ENCODE measurements around the gene COL27A1.

Gene COL27A1

DNA sequence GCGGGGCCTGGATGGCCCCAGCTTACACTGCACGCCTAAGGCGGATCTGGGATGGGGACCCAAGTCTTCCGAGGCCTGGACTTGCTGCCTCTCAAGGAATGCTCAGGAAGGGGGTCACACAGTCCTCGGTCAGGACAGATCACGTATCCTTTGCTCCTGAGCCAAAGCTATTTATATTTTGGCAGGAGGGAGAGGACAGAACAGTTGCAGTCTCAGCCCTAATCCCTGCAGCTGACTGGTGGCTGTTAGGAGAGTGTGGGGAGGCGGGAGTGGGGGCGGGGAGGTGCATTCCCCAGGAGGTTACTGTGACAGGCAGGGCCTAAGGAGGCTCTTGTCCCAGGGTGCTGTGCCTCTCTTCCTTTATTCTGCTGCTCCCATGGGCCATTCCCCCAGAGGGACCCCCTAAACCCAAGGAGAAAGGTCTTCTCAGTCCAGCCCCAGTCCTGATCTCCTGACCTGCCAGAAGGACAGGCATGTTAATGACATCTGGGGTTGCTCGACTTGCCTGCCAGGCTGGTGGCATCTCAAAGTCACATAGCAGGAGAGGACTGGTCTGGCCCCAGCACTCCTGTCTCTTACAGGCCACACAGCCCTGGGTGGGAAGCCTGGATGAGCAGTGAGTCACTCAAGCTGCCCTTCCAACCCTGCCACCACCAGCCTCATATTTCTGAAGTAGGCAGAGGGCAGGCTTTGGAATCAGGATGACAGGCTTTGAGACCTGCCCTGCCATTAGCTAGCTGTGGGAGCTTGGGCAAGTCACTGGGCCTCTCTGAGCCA is 51.9 kb downstream of the COL27A1 start:
- H2AK5ac ChIP-seq (ENCODE audit: low read depth, low read length): peak overlapping the region; percentile 51
- no peak overlapping the region for H3K14ac ChIP-seq (ENCODE audit: low read length)
- no peak overlapping the region for H2AFZ ChIP-seq (ENCODE audit: low read length)
- peak overlapping the region; percentile 53 for H3K9ac ChIP-seq (ENCODE audit: low read depth, low read length, poor library complexity)
- H3K27me3 ChIP-seq (ENCODE audit: control insufficient read depth in 3 of 3, insufficient read depth in 3 of 3, low read depth in 1 of 3, low read length in 3 of 3): no peaks in the 10 kb centered on the region
- H4K8ac ChIP-seq (ENCODE audit: low read depth, low read length): no peak overlapping the region
- H2BK15ac ChIP-seq (ENCODE audit: low read length): peak overlapping the region; percentile 8
- no peak overlapping the region for H3K4me3 ChIP-seq (ENCODE audit: low read length in 2 of 2)
- H3K79me1 ChIP-seq (ENCODE audit: low read depth, low read length): no peaks in the 10 kb centered on the region
- H3K4me1 ChIP-seq (ENCODE audit: control insufficient read depth in 2 of 2, insufficient read depth in 1 of 2, low read depth in 1 of 2, low read length in 2 of 2): peaks cover 0 to 16% of the 10 kb centered on the region in 2 donors
- no peak overlapping the region for H2BK12ac ChIP-seq (ENCODE audit: low read length)
- H4K91ac ChIP-seq (ENCODE audit: low read depth, low read length, poor library complexity): no peak overlapping the region
- no peak overlapping the region for H3K4ac ChIP-seq (ENCODE audit: low read length)
- peak overlapping the region; percentile 21 for H3K4me2 ChIP-seq (ENCODE audit: insufficient read depth, low read length, poor library complexity, severe bottlenecking)
- peaks cover 9 to 10% of the 10 kb centered on the region in 2 donors for H3K36me3 ChIP-seq (replicated peaks in 1 of 2; ENCODE audit: control insufficient read depth in 2 of 2, insufficient read depth in 2 of 2, low read length in 2 of 2)
- H3K9me3 ChIP-seq (replicated peaks in 1 of 2; ENCODE audit: control insufficient read depth in 2 of 2, insufficient read depth in 1 of 2, low read depth in 1 of 2, low read length in 2 of 2): no peaks in the 10 kb centered on the region
- H2BK120ac ChIP-seq (ENCODE audit: low read depth, low read length): no peak overlapping the region
- WGBS, 2 donors (ENCODE audit: extremely low coverage in 2 of 2, insufficient read length in 2 of 2, insufficient replicate concordance in 1 of 2): no CpG with 5 or more reads among the region's 9 CpGs
- no peak overlapping the region for H2BK5ac ChIP-seq (ENCODE audit: low read length)
- H3K27ac ChIP-seq (replicated peaks; ENCODE audit: low read length): peak overlapping the region; percentile 21
- DNase-seq (ENCODE audit: low spot score): peak; percentile 33
- H3K23ac ChIP-seq (ENCODE audit: low read depth, low read length, poor library complexity): no peak overlapping the region
- peak overlapping the region; percentile 72 for H3K18ac ChIP-seq (ENCODE audit: low read length)

DNA sequence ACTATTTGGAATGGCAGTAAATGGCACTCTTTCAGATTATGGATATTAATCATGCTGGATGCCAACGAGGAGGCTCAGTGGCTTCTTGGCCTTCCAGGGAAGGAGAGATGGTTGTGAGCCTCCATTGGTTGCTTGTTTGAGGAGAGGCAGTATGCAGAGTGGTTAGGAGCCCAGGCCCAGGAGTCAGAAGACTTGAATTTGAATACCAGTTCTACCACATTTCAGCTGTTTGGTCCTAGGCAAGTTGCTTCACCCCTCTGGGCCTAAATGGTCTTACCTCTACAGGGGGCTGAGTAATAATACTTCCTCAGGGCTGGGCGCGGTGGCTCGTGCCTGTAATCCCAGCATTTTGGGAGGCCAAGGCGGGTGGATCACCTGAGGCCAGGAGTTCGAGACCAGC is 52.5 kb downstream of the COL27A1 start:
- Histone ChIP-seq H3K27ac (replicated peaks; ENCODE audit: low read length) (no peak overlapping the region), H3K4me1 (ENCODE audit: control insufficient read depth in 2 of 2, insufficient read depth in 1 of 2, low read depth in 1 of 2, low read length in 2 of 2) (peaks cover 0 to 16% of the 10 kb centered on the region in 2 donors), H2AFZ (ENCODE audit: low read length) (no peak overlapping the region), H3K9me3 (replicated peaks in 1 of 2; ENCODE audit: control insufficient read depth in 2 of 2, insufficient read depth in 1 of 2, low read depth in 1 of 2, low read length in 2 of 2) (no peaks in the 10 kb centered on the region), H3K4me3 (ENCODE audit: low read length in 2 of 2) (no peak overlapping the region), H3K14ac (ENCODE audit: low read length) (no peak overlapping the region), H3K9ac (ENCODE audit: low read depth, low read length, poor library complexity) (no peak overlapping the region), H2BK120ac (ENCODE audit: low read depth, low read length) (no peak overlapping the region), H3K36me3 (replicated peaks in 1 of 2; ENCODE audit: control insufficient read depth in 2 of 2, insufficient read depth in 2 of 2, low read length in 2 of 2) (peaks cover 10 to 11% of the 10 kb centered on the region in 2 donors), H3K4me2 (ENCODE audit: insufficient read depth, low read length, poor library complexity, severe bottlenecking) (no peak overlapping the region), H3K79me1 (ENCODE audit: low read depth, low read length) (no peaks in the 10 kb centered on the region), H3K27me3 (ENCODE audit: control insufficient read depth in 3 of 3, insufficient read depth in 3 of 3, low read depth in 1 of 3, low read length in 3 of 3) (no peaks in the 10 kb centered on the region), H2AK5ac (ENCODE audit: low read depth, low read length) (no peak overlapping the region), H4K8ac (ENCODE audit: low read depth, low read length) (no peak overlapping the region), H2BK5ac (ENCODE audit: low read length) (no peak overlapping the region), H3K23ac (ENCODE audit: low read depth, low read length, poor library complexity) (no peak overlapping the region), H3K18ac (ENCODE audit: low read length) (no peak overlapping the region), H3K4ac (ENCODE audit: low read length) (no peak overlapping the region), H4K91ac (ENCODE audit: low read depth, low read length, poor library complexity) (no peak overlapping the region), H2BK15ac (ENCODE audit: low read length) (no peak overlapping the region), H2BK12ac (ENCODE audit: low read length) (no peak overlapping the region)
- DNase-seq (ENCODE audit: low spot score): no peak
- WGBS, 2 donors (ENCODE audit: extremely low coverage in 2 of 2, insufficient read length in 2 of 2, insufficient replicate concordance in 1 of 2): no CpG with 5 or more reads among the region's 6 CpGs

DNA sequence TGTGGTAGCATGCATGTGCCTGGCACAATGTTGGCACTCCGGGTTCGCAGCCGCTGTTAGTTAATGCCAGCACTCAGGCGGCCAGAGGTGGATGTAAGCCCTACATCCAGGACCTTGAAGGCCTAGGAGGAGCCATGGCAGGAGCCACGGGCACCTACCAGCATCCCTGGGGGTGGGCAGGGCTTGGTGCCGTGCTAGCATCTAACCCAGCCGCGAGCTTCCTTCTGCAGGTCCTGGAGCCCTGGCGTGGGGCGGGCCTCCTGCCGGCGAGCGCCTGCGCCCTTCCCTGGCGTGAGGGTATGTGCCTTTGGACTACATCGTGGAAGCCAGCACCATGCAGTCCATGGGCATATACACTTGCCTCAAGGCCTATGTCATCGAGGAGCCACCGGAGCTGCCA is 53.8 kb downstream of the COL27A1 start:
- no peak overlapping the region for H2BK15ac ChIP-seq (ENCODE audit: low read length)
- H3K14ac ChIP-seq (ENCODE audit: low read length): no peak overlapping the region
- no peak overlapping the region for H3K27ac ChIP-seq (replicated peaks; ENCODE audit: low read length)
- H3K4me1 ChIP-seq (ENCODE audit: control insufficient read depth in 2 of 2, insufficient read depth in 1 of 2, low read depth in 1 of 2, low read length in 2 of 2): peaks cover 0 to 16% of the 10 kb centered on the region in 2 donors
- no peak overlapping the region for H2BK5ac ChIP-seq (ENCODE audit: low read length)
- no peaks in the 10 kb centered on the region for H3K27me3 ChIP-seq (ENCODE audit: control insufficient read depth in 3 of 3, insufficient read depth in 3 of 3, low read depth in 1 of 3, low read length in 3 of 3)
- H3K4me3 ChIP-seq (ENCODE audit: low read length in 2 of 2): no peak overlapping the region
- no peak overlapping the region for H2AFZ ChIP-seq (ENCODE audit: low read length)
- H3K4ac ChIP-seq (ENCODE audit: low read length): no peak overlapping the region
- no peaks in the 10 kb centered on the region for H3K9me3 ChIP-seq (replicated peaks in 1 of 2; ENCODE audit: control insufficient read depth in 2 of 2, insufficient read depth in 1 of 2, low read depth in 1 of 2, low read length in 2 of 2)
- no CpG with 5 or more reads among the region's 18 CpGs for WGBS, 2 donors (ENCODE audit: extremely low coverage in 2 of 2, insufficient read length in 2 of 2, insufficient replicate concordance in 1 of 2)
- no peak overlapping the region for H2BK120ac ChIP-seq (ENCODE audit: low read depth, low read length)
- H3K23ac ChIP-seq (ENCODE audit: low read depth, low read length, poor library complexity): peak overlapping the region; percentile 74
- no peak overlapping the region for H4K91ac ChIP-seq (ENCODE audit: low read depth, low read length, poor library complexity)
- peaks cover 11 to 15% of the 10 kb centered on the region in 2 donors for H3K36me3 ChIP-seq (replicated peaks in 1 of 2; ENCODE audit: control insufficient read depth in 2 of 2, insufficient read depth in 2 of 2, low read length in 2 of 2)
- DNase-seq (ENCODE audit: low spot score): no peak
- no peaks in the 10 kb centered on the region for H3K79me1 ChIP-seq (ENCODE audit: low read depth, low read length)
- no peak overlapping the region for H2AK5ac ChIP-seq (ENCODE audit: low read depth, low read length)
- no peak overlapping the region for H2BK12ac ChIP-seq (ENCODE audit: low read length)
- no peak overlapping the region for H4K8ac ChIP-seq (ENCODE audit: low read depth, low read length)
- H3K18ac ChIP-seq (ENCODE audit: low read length): peak overlapping the region; percentile 44
- H3K9ac ChIP-seq (ENCODE audit: low read depth, low read length, poor library complexity): no peak overlapping the region
- no peak overlapping the region for H3K4me2 ChIP-seq (ENCODE audit: insufficient read depth, low read length, poor library complexity, severe bottlenecking)

DNA sequence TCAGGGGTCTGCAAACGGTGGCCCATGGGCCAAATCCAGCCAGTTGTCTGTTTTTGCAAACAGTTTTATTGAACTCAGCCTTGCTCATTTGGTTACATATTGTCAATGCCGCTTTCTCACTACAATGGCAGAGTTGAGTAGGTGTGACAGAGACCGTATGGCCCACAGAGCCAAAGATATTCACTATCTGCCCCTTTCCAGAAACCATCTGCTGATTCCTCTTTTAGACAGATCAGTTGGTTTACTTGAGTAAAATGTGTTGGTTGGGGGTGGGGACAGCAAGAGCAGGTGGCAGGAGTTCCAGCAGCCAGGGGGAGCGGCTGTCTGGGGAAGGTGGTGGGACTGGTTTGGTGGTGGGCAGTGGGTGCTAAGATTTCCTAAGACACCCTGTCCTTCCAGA is 54.8 kb downstream of the COL27A1 start:
- Histone ChIP-seq H3K27ac (replicated peaks; ENCODE audit: low read length) (no peak overlapping the region), H2BK120ac (ENCODE audit: low read depth, low read length) (no peak overlapping the region), H3K14ac (ENCODE audit: low read length) (no peak overlapping the region), H2BK12ac (ENCODE audit: low read length) (no peak overlapping the region), H2BK5ac (ENCODE audit: low read length) (no peak overlapping the region), H2AK5ac (ENCODE audit: low read depth, low read length) (no peak overlapping the region), H3K79me1 (ENCODE audit: low read depth, low read length) (no peaks in the 10 kb centered on the region), H3K27me3 (ENCODE audit: control insufficient read depth in 3 of 3, insufficient read depth in 3 of 3, low read depth in 1 of 3, low read length in 3 of 3) (no peaks in the 10 kb centered on the region), H3K4ac (ENCODE audit: low read length) (no peak overlapping the region), H3K23ac (ENCODE audit: low read depth, low read length, poor library complexity) (no peak overlapping the region), H3K9me3 (replicated peaks in 1 of 2; ENCODE audit: control insufficient read depth in 2 of 2, insufficient read depth in 1 of 2, low read depth in 1 of 2, low read length in 2 of 2) (no peaks in the 10 kb centered on the region), H3K4me1 (ENCODE audit: control insufficient read depth in 2 of 2, insufficient read depth in 1 of 2, low read depth in 1 of 2, low read length in 2 of 2) (peaks cover 0 to 16% of the 10 kb centered on the region in 2 donors), H4K91ac (ENCODE audit: low read depth, low read length, poor library complexity) (no peak overlapping the region), H2AFZ (ENCODE audit: low read length) (no peak overlapping the region), H3K36me3 (replicated peaks in 1 of 2; ENCODE audit: control insufficient read depth in 2 of 2, insufficient read depth in 2 of 2, low read length in 2 of 2) (peaks cover 11 to 15% of the 10 kb centered on the region in 2 donors), H4K8ac (ENCODE audit: low read depth, low read length) (no peak overlapping the region), H3K18ac (ENCODE audit: low read length) (peak overlapping the region; percentile 11), H3K4me2 (ENCODE audit: insufficient read depth, low read length, poor library complexity, severe bottlenecking) (no peak overlapping the region), H3K9ac (ENCODE audit: low read depth, low read length, poor library complexity) (no peak overlapping the region), H2BK15ac (ENCODE audit: low read length) (no peak overlapping the region), H3K4me3 (ENCODE audit: low read length in 2 of 2) (no peak overlapping the region)
- no peak for DNase-seq (ENCODE audit: low spot score)
- no CpG with 5 or more reads among the region's 4 CpGs for WGBS, 2 donors (ENCODE audit: extremely low coverage in 2 of 2, insufficient read length in 2 of 2, insufficient replicate concordance in 1 of 2)

All from neuronal stem cell (in vitro differentiated cells).